Astrocyte (in vitro differentiated cells and primary cell): ENCODE results near the gene KRTAP10-1. TPM values are rescaled to one million over a fixed set of nuclear protein-coding genes. Genes with fewer than 3 reads are reported as not detected.
A peak's percentile ranks its signal among the peaks of the same experiment; 100 is the strongest.
"Not testable (repeated sequence)": the region's sequence is repeated elsewhere in the genome, so short reads cannot be mapped to it uniquely, and the experiment has no call there.

Experiments used
- DNase-seq: peaks from one replicate; pipeline ENCODE4 v3.0.0-alpha.2; 2010; ENCODE audit warnings: low read depth
- FAIRE-seq: peaks from 2 replicates; lab custom pipeline; 2011; peaks lifted over from hg19 to GRCh38; lab: Jason Lieb, UNC
- H2AFZ ChIP-seq: 2 replicates; pipeline ENCODE4 v1.6.0; 2012; ENCODE audit warnings: low read depth, low read length, inconsistent platforms
- H3K27ac ChIP-seq: 2 replicates; pipeline ENCODE4 v1.5.1; 2011; ENCODE audit warnings: low read depth, low read length, inconsistent platforms
- H3K27me3 ChIP-seq: 2 replicates; pipeline ENCODE4 v1.6.0; 2011; ENCODE audit warnings: low read length, inconsistent platforms; ENCODE audit not compliant: insufficient read depth
- H3K36me3 ChIP-seq: 2 replicates; pipeline ENCODE4 v1.5.1; 2011; ENCODE audit warnings: low read length, inconsistent platforms; ENCODE audit not compliant: insufficient read depth
- H3K4me1 ChIP-seq: 2 replicates; pipeline ENCODE4 v1.5.1; 2011; ENCODE audit warnings: low read length, inconsistent platforms; ENCODE audit not compliant: insufficient read depth
- H3K4me2 ChIP-seq: 2 replicates; pipeline ENCODE4 v1.6.0; 2012; ENCODE audit warnings: low read length, inconsistent platforms
- H3K4me3 ChIP-seq: 2 replicates; pipeline ENCODE4 v1.5.1; 2011; ENCODE audit warnings: low read depth, mild to moderate bottlenecking, low read length, inconsistent platforms; ENCODE audit not compliant: insufficient read depth
- H3K79me2 ChIP-seq: 2 replicates; pipeline ENCODE4 v1.6.0; 2012; ENCODE audit warnings: mild to moderate bottlenecking, low read length, inconsistent platforms; ENCODE audit not compliant: insufficient read depth
- H3K9ac ChIP-seq: 2 replicates; pipeline ENCODE4 v1.6.0; 2012; ENCODE audit warnings: mild to moderate bottlenecking, low read length, inconsistent platforms
- H3K9me3 ChIP-seq: 2 replicates; pipeline ENCODE4 v1.5.1; 2012; ENCODE audit warnings: low read depth, mild to moderate bottlenecking, low read length, inconsistent platforms; ENCODE audit not compliant: insufficient read depth
- H4K20me1 ChIP-seq: 2 replicates; pipeline ENCODE4 v1.6.0; 2012; ENCODE audit warnings: low read length, inconsistent platforms; ENCODE audit not compliant: insufficient read depth
- H3K27ac Mint-ChIP-seq: one replicate; pipeline ENCODE4 v1.8.0; 2021; ENCODE audit warnings: mild to moderate bottlenecking, mixed read lengths; ENCODE audit not compliant: unreplicated experiment
- H3K27me3 Mint-ChIP-seq: one replicate; pipeline ENCODE4 v1.8.0; 2021; ENCODE audit warnings: low read depth, mixed read lengths; ENCODE audit not compliant: unreplicated experiment
- H3K36me3 Mint-ChIP-seq: one replicate; pipeline ENCODE4 v1.8.0; 2021; ENCODE audit warnings: low read depth, mixed read lengths; ENCODE audit not compliant: unreplicated experiment
- H3K4me1 Mint-ChIP-seq: one replicate; pipeline ENCODE4 v1.8.0; 2021; ENCODE audit warnings: low read depth, mixed read lengths; ENCODE audit not compliant: unreplicated experiment
- H3K4me3 Mint-ChIP-seq: one replicate; pipeline ENCODE4 v1.8.0; 2021; ENCODE audit warnings: mild to moderate bottlenecking, moderate library complexity, mixed read lengths; ENCODE audit not compliant: unreplicated experiment
- H3K9me3 Mint-ChIP-seq: one replicate; pipeline ENCODE4 v1.8.0; 2021; ENCODE audit warnings: mild to moderate bottlenecking, mixed read lengths; ENCODE audit not compliant: unreplicated experiment
- EZH2 ChIP-seq: IDR thresholded peaks from 2 replicates; pipeline ENCODE4 v1.6.1; 2012; ENCODE audit warnings: mild to moderate bottlenecking, low read length, inconsistent platforms; ENCODE audit not compliant: insufficient read depth
- total RNA-seq: library from RNA; stranded (reverse); gene quantifications from 2 replicates; pipeline ENCODE4 v1.2.1, GENCODE V29; 2021
- TF ChIP-seq, protein P1 (sequence below): IDR thresholded peaks from 2 replicates; pipeline ENCODE4 v1.5.1; 2011; ENCODE audit warnings: low read depth, mild to moderate bottlenecking, inconsistent platforms, low read length, moderate library complexity; ENCODE audit not compliant: insufficient read depth

KRTAP10-1 gene
- total RNA-seq, 1 donor from 2014 or later = not detected

DNA sequence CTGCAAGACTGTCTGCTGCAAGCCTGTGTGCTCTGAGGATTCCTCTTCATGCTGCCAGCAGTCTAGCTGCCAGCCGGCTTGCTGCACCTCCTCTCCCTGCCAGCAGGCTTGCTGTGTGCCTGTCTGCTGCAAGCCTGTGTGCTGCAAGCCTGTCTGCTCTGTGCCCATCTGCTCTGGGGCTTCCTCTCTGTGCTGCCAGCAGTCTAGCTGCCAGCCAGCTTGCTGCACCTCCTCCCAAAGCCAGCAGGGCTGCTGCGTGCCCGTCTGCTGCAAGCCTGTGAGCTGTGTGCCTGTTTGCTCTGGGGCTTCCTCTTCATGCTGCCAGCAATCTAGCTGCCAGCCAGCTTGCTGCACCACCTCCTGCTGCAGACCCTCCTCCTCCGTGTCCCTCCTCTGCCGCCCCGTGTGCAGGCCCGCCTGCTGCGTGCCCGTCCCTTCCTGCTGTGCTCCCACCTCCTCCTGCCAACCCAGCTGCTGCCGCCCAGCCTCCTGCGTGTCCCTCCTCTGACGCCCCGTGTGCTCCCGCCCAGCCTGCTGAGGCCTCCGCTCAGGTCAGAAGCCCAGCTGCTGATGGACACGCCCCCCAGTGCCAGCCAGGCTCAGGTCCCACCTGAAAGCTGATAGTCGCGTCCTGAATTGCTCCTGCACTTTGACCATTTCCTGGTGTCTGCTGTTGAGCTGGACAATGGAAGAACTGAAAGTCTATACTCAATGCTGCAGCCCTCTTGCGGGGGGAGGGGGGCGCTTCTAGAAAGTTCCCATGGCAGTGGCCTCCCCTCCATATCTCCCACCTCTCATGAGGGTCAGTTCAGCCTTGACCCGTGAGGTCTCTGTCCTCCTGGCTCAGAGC is 34.7 kb upstream of the KRTAP10-1 start:
- no peak for FAIRE-seq
- Histone ChIP-seq H3K27me3 (no peaks in the 10 kb centered on the region), H3K4me3 (no peak overlapping the region), H3K9ac (no peak overlapping the region), H3K4me2 (no peak overlapping the region), H3K27ac (no peak overlapping the region), H3K79me2 (no peaks in the 10 kb centered on the region), H3K9me3 (peaks cover 14% of the 10 kb centered on the region), H2AFZ (no peak overlapping the region), H3K36me3 (no peaks in the 10 kb centered on the region), H4K20me1 (no peaks in the 10 kb centered on the region), H3K4me1 (no peaks in the 10 kb centered on the region)
- Mint-ChIP-seq H3K36me3 (peaks cover 6% of the 10 kb centered on the region), H3K27ac (peak overlapping the region; percentile 58), H3K9me3 (peaks cover 29% of the 10 kb centered on the region), H3K4me3 (no peak overlapping the region), H3K27me3 (peaks cover 11% of the 10 kb centered on the region), H3K4me1 (peaks cover 4% of the 10 kb centered on the region)
- no peak for TF ChIP-seq EZH2
- TF ChIP-seq, protein P1, sequence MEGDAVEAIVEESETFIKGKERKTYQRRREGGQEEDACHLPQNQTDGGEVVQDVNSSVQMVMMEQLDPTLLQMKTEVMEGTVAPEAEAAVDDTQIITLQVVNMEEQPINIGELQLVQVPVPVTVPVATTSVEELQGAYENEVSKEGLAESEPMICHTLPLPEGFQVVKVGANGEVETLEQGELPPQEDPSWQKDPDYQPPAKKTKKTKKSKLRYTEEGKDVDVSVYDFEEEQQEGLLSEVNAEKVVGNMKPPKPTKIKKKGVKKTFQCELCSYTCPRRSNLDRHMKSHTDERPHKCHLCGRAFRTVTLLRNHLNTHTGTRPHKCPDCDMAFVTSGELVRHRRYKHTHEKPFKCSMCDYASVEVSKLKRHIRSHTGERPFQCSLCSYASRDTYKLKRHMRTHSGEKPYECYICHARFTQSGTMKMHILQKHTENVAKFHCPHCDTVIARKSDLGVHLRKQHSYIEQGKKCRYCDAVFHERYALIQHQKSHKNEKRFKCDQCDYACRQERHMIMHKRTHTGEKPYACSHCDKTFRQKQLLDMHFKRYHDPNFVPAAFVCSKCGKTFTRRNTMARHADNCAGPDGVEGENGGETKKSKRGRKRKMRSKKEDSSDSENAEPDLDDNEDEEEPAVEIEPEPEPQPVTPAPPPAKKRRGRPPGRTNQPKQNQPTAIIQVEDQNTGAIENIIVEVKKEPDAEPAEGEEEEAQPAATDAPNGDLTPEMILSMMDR = no peak
- no peak for DNase-seq

- not testable (repeated sequence) for H3K4me1 ChIP-seq, DNase-seq, H3K36me3 ChIP-seq, H3K36me3 Mint-ChIP-seq, H3K4me1 Mint-ChIP-seq, H3K9ac ChIP-seq, H3K27ac Mint-ChIP-seq, H2AFZ ChIP-seq, H3K4me2 ChIP-seq, H3K79me2 ChIP-seq, H3K27me3 ChIP-seq, FAIRE-seq, H3K27ac ChIP-seq, H4K20me1 ChIP-seq, H3K4me3 ChIP-seq
- H3K9me3 ChIP-seq = peaks cover 14% of the 10 kb centered on the region
- H3K4me3 Mint-ChIP-seq = peak within 1 kb of the TSS; percentile 28
- peaks cover 30% of the 10 kb centered on the region for H3K9me3 Mint-ChIP-seq
- peaks cover 16% of the 10 kb centered on the region for H3K27me3 Mint-ChIP-seq
These were observed 33.8 kb upstream of the KRTAP10-1 start, which contains the start of gene KRTAP10-4 for GRCh38 chr21:44573630-44574456. KRTAP10-4 (plus strand) TSS chr21:44573729; CDS start chr21:44573759, 30 bp downstream.

DNA sequence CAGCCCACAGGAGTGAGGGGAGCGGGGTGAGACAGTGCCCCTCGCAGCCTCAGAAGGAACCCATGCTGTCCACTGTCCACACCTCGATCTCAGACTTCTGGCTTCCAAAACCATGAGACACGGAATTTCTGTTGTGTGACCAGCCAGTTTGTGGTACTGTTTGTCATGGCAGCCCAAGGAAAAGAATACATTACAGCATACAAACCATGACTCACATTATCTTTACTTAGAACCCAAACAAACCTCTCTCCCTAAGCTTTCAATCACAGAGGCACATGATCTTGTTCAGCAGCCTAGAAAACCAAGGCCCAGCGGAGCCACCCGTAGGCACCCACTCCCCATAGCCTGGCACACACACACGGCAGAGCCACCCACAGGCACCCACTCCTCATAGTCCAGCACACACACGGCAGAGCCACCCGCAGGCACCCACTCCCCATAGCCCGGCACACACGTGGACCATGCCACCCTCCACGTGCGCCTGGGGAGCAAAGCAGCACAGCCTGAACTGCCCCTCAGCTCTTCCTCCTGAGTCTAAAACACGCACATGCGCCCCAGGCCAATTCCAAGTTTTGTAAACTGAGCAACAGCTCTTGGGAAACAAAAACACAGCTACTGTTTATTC is 33.1 kb upstream of the KRTAP10-1 start:
- Histone ChIP-seq H3K4me2 (no peak overlapping the region), H3K9me3 (peaks cover 14% of the 10 kb centered on the region), H3K9ac (no peak overlapping the region), H3K36me3 (no peaks in the 10 kb centered on the region), H3K27me3 (no peaks in the 10 kb centered on the region), H3K4me3 (no peak overlapping the region), H3K79me2 (no peaks in the 10 kb centered on the region), H2AFZ (no peak overlapping the region), H3K27ac (no peak overlapping the region), H3K4me1 (no peaks in the 10 kb centered on the region), H4K20me1 (no peaks in the 10 kb centered on the region)
- peaks cover 6% of the 10 kb centered on the region for H3K36me3 Mint-ChIP-seq
- H3K4me3 Mint-ChIP-seq = peak overlapping the region; percentile 28
- H3K4me1 Mint-ChIP-seq = peaks cover 4% of the 10 kb centered on the region
- DNase-seq = peak; percentile 10
- peaks cover 27% of the 10 kb centered on the region for H3K9me3 Mint-ChIP-seq
- FAIRE-seq = no peak
- H3K27me3 Mint-ChIP-seq = peaks cover 16% of the 10 kb centered on the region
- H3K27ac Mint-ChIP-seq = no peak overlapping the region
- no peak for TF ChIP-seq EZH2
- TF ChIP-seq, protein P1 = no peak
